Ovary (tissue), 9 donors: ENCODE data around the gene ARID1B. TPM values are rescaled to one million over a fixed set of nuclear protein-coding genes. Genes with fewer than 3 reads are reported as not detected.
A peak's percentile ranks its signal among the peaks of the same experiment; 100 is the strongest.

Experiments
- DNase-seq, 5 donors: peaks; one replicate each; pipeline ENCODE4 v3.0.0-alpha.2; 2019 to 2020
- H3K27ac ChIP-seq, 2 donors: fragments of 200-600 bp; one replicate each; pipeline versions ENCODE4 v1.5.1 to v1.8.0; 2019 to 2022
- H3K27me3 ChIP-seq: fragments of 200-600 bp; one replicate; pipeline ENCODE4 v1.8.0; 2022
- H3K36me3 ChIP-seq: fragments of 200-600 bp; sonication (generic); one replicate; pipeline ENCODE4 v1.5.1; 2019
- H3K4me1 ChIP-seq: one replicate; pipeline ENCODE4 v1.8.1; 2013; ENCODE audit warnings: mild to moderate bottlenecking, moderate library complexity; ENCODE audit not compliant: insufficient read depth
- H3K4me3 ChIP-seq: fragments of 200-600 bp; sonication (generic); one replicate; pipeline ENCODE4 v1.5.1; 2017
- H3K9me3 ChIP-seq, 2 donors: fragments of 200-600 bp in 1 of 2; sonication (generic) in 1 of 2; one replicate each; pipeline versions ENCODE4 v1.5.1 to v1.8.1; 2013 to 2019; ENCODE audit warnings: mild to moderate bottlenecking in 1 of 2, moderate library complexity in 1 of 2
- CTCF ChIP-seq, 3 donors: fragments of 450-650 bp in 2 of 3; fragments of 200-600 bp in 1 of 3; IDR thresholded peaks; one replicate each; pipeline versions ENCODE4 v1.5.1 to v1.8.0; 2016 to 2022; ENCODE audit warnings: antibody characterized with exemption in 3 of 3, mild to moderate bottlenecking in 1 of 3
- EP300 ChIP-seq: sonication (generic); formaldehyde crosslinking; IDR thresholded peaks from one replicate; pipeline ENCODE4 v1.6.1; 2017; ENCODE audit warnings: antibody characterized with exemption
- POLR2A ChIP-seq: fragments of 450-650 bp; IDR thresholded peaks from one replicate; pipeline ENCODE4 v1.6.1; 2017; ENCODE audit warnings: antibody characterized with exemption, mild to moderate bottlenecking, moderate library complexity
- WGBS, 3 donors: extraction: QIAGEN DNeasy Blood & Tissue Kit in 1 of 3; methylation state at CpG; one replicate each; pipeline versions ENCODE4 v1.1.5 to v1.1.7; 2013 to 2017; 5-methylcytosine and 5-hydroxymethylcytosine counted together
- intact Hi-C, 4 donors: fragments of 100-400 bp; cut with DNase I; formaldehyde crosslinking; loops; one replicate each; pipeline versions ENCODE4 v1.11.0 to v1.15.1; 2022 to 2023
- polyA plus RNA-seq, 2 donors: library from polyadenylated mRNA; stranded (reverse); fragments of 200-250 nt in 1 of 2; fragments of 350-450 nt in 1 of 2; fragmentation: Illumina TruSeq in 1 of 2; extraction: RNeasy Lipid Tissue Mini Kit (QIAGEN cat#74804) in 1 of 2; gene quantifications; one replicate each; pipeline ENCODE4 v1.2.3, GENCODE V29; 2013 to 2014
- total RNA-seq, 7 donors: library from RNA; depleted of rRNA in 2 of 7; stranded (reverse); fragments of >200 nt in 2 of 7; fragmentation: NEBNext Ultra II Directional in 3 of 7; extraction: Animal tissue kit (Norgen Biotek cat#: 25700) in 3 of 7; gene quantifications; one replicate each; pipeline versions ENCODE4 v1.1.0 to v1.2.4, GENCODE V29; 2016 to 2023
- donor health status: DM: no; HTN: no; CAD: no; lungs with moderate emphysema.
- donor health status: DM: no; HTN: no; CAD: no.
- donor health status: Bipolar disorder and iron deficiency.
- donor health status: DM: yes; HTN: yes; CAD: no.
- donor health status: DM: no; HTN: no; CAD: no.
- donor health status: DM: yes; HTN: yes; CAD: no.

ARID1B gene
- total and polyA plus RNA-seq, 9 donors: 33.2 to 144 (median 105) TPM

GRCh38 chr6:157148391-157149323 lies 371.5 kb downstream of the ARID1B start:
- TF ChIP-seq CTCF (IDR thresholded peaks at IDR 0.05) (no peak), POLR2A (no peak), EP300 (no peak)
- no peak overlapping the region for H3K4me3 ChIP-seq
- H3K36me3 ChIP-seq: no peaks in the 10 kb centered on the region
- 74 to 83% (median 78%) methylated on average over 25 of the region's 25 CpGs for WGBS, 3 donors
- H3K27me3 ChIP-seq: no peaks in the 10 kb centered on the region
- H3K4me1 ChIP-seq: peaks cover 25% of the 10 kb centered on the region
- no peaks in the 10 kb centered on the region for H3K9me3 ChIP-seq
- DNase-seq: peak in 1 of 5 donors; percentile 45
- intact Hi-C loops: no loop called here
- H3K27ac ChIP-seq: no peak overlapping the region

GRCh38 chr6:157150076-157150475 lies 372.9 kb downstream of the ARID1B start:
- TF ChIP-seq POLR2A (no peak), CTCF (IDR thresholded peaks at IDR 0.05) (no peak), EP300 (no peak)
- Histone ChIP-seq H3K4me1 (peaks cover 17% of the 10 kb centered on the region), H3K9me3 (no peaks in the 10 kb centered on the region), H3K27me3 (no peaks in the 10 kb centered on the region), H3K27ac (no peak overlapping the region), H3K4me3 (no peak overlapping the region), H3K36me3 (no peaks in the 10 kb centered on the region)
- 93 to 97% (median 94%) methylated on average over 6 of the region's 6 CpGs for WGBS, 3 donors
- no peak for DNase-seq
- intact Hi-C loops: no loop called here

- WGBS, 3 donors: 42 to 73% (median 54%) methylated on average over 11 of the region's 11 CpGs
- H3K4me1 ChIP-seq: peaks cover 12% of the 10 kb centered on the region
- DNase-seq: peak in 2 of 5 donors; percentile 47 to 57
- H3K9me3 ChIP-seq: no peaks in the 10 kb centered on the region
- H3K36me3 ChIP-seq: no peaks in the 10 kb centered on the region
- H3K27me3 ChIP-seq: no peaks in the 10 kb centered on the region
- H3K4me3 ChIP-seq: no peak overlapping the region
- peak overlapping the region in 1 of 2 donors; percentile 5 for H3K27ac ChIP-seq
- TF ChIP-seq EP300: no peak
- TF ChIP-seq POLR2A: no peak
- no peak for TF ChIP-seq CTCF (IDR thresholded peaks at IDR 0.05)
- intact Hi-C loops: no loop called here
Measured at GRCh38 chr6:157151029-157151428, 373.9 kb downstream of the ARID1B start.

GRCh38 chr6:157151989-157152388 lies 374.8 kb downstream of the ARID1B start:
- intact Hi-C loops: no loop called here
- TF ChIP-seq CTCF (IDR thresholded peaks at IDR 0.05) (no peak), POLR2A (no peak), EP300 (no peak)
- H3K9me3 ChIP-seq: no peaks in the 10 kb centered on the region
- DNase-seq: no peak
- no peaks in the 10 kb centered on the region for H3K36me3 ChIP-seq
- peak overlapping the region in 1 of 2 donors; percentile 5 for H3K27ac ChIP-seq
- 13 to 19% (median 13%) methylated on average over 3 of the region's 3 CpGs for WGBS, 3 donors
- H3K4me1 ChIP-seq: peaks cover 12% of the 10 kb centered on the region
- no peaks in the 10 kb centered on the region for H3K27me3 ChIP-seq
- H3K4me3 ChIP-seq: no peak overlapping the region
